Natural killer cell (primary cell): ENCODE data around the gene PLB1. TPM values are rescaled to one million over a fixed set of nuclear protein-coding genes. Genes with fewer than 3 reads are reported as not detected.
A peak's percentile ranks its signal among the peaks of the same experiment; 100 is the strongest.

Experiments
- ATAC-seq, 3 donors: fragments of 150-1000 bp in 2 of 3; fragments of 200-7000 bp in 1 of 3; cut with Tn5 transposase; 1 replicate in 1 of 3; 2 replicates in 2 of 3; pipeline ENCODE4 v1.10.0; 2021; ENCODE audit warnings: mild to moderate bottlenecking in 2 of 3, moderate library complexity in 2 of 3
- DNase-seq, 2 donors: peaks; one replicate each; pipeline versions ENCODE4 v3.0.0 to v3.0.0-alpha.2; 2013 to 2021; ENCODE audit warnings: mixed read lengths in 1 of 2
- H3K27ac ChIP-seq: one replicate; pipeline ENCODE4 v1.5.1; 2013; ENCODE audit warnings: mild to moderate bottlenecking, low read length
- H3K27me3 ChIP-seq: one replicate; pipeline ENCODE4 v1.6.1; 2013; ENCODE audit warnings: low read length; ENCODE audit not compliant: control insufficient read depth, insufficient read depth
- H3K36me3 ChIP-seq: one replicate; pipeline ENCODE4 v1.6.1; 2013; ENCODE audit warnings: low read length; ENCODE audit not compliant: control insufficient read depth, insufficient read depth
- H3K4me1 ChIP-seq: one replicate; pipeline ENCODE4 v1.6.1; 2013; ENCODE audit warnings: low read length; ENCODE audit not compliant: control insufficient read depth, insufficient read depth
- H3K4me3 ChIP-seq: one replicate; pipeline ENCODE4 v1.5.1; 2013; ENCODE audit warnings: low read length
- H3K9me3 ChIP-seq: one replicate; pipeline ENCODE4 v1.6.1; 2013; ENCODE audit warnings: low read length; ENCODE audit not compliant: control insufficient read depth, insufficient read depth
- H3K27ac Mint-ChIP-seq, 2 donors: one replicate each; pipeline ENCODE4 v1.8.0; 2022; ENCODE audit warnings: mild to moderate bottlenecking in 2 of 2, mixed read lengths in 2 of 2, moderate library complexity in 1 of 2
- H3K27me3 Mint-ChIP-seq, 2 donors: one replicate each; pipeline ENCODE4 v1.8.0; 2022; ENCODE audit warnings: low read depth in 2 of 2, mixed read lengths in 2 of 2
- H3K36me3 Mint-ChIP-seq: one replicate; pipeline ENCODE4 v1.8.0; 2022; ENCODE audit warnings: mixed read lengths
- H3K4me1 Mint-ChIP-seq, 2 donors: one replicate each; pipeline ENCODE4 v1.8.0; 2022; ENCODE audit warnings: mixed read lengths in 2 of 2
- H3K4me3 Mint-ChIP-seq: one replicate; pipeline ENCODE4 v1.8.0; 2022; ENCODE audit warnings: mild to moderate bottlenecking, moderate library complexity, mixed read lengths
- H3K9me3 Mint-ChIP-seq, 2 donors: one replicate each; pipeline ENCODE4 v1.8.0; 2022; ENCODE audit warnings: mixed read lengths in 2 of 2
- CTCF ChIP-seq: fragments of 200-600 bp; IDR thresholded peaks from one replicate; pipeline ENCODE4 v1.8.0; 2022; ENCODE audit warnings: antibody characterized with exemption
- WGBS: methylation state at CpG from one replicate; pipeline ENCODE4 v1.1.7; 2013; ENCODE audit warnings: missing lambda C conversion rate; ENCODE audit not compliant: insufficient coverage; 5-methylcytosine and 5-hydroxymethylcytosine counted together
- intact Hi-C: fragments of 100-400 bp; cut with micrococcal nuclease; formaldehyde crosslinking; loops from one replicate; pipeline ENCODE4 v1.14.2; 2022
- total RNA-seq, 4 donors: library from RNA; stranded (reverse); fragments of 120-200 nt in 1 of 4; gene quantifications; one replicate each; pipeline versions ENCODE4 v1.2.3 to v1.2.4, GENCODE V29; 2013 to 2022

Gene PLB1
- total RNA-seq, 3 donors from 2014 or later (not counting 1 experiment from before 2014, with no cell fraction given), result 1.7 to 2.6 (median 1.9) TPM

DNA sequence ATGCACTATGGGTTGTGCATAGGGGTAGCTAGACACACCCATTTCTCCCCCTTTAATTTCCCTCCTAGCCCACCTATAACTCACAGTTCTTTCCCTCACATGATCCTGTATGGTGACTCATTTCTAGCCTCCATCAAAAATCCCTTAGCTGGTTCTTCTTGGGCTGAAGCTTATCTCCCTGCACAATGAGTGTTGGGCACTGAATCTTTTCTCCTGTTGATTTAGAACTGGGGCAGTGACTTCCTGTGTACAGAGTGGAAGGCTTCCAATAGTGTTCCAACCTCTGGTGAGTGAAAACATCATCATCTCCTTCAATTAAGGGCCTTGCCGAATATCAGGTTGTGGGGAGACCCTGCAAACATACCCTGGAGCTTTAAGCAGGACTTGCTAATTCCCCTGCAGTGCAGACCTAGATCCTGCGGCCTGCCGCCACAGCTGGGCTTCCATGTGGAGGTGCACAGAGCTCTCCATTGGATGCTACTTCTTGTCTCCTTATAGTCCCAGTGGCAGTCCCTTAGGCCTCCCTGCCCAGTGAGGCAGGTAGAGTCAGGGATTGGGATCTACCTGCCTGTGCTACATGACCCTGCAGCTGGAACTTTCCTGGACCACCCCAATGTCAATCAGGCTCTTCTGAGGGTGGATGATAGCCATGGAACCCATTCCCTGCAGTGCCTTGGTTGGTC is 121.8 kb downstream of the PLB1 start:
- Mint-ChIP-seq H3K4me3 (no peak overlapping the region), H3K4me1 (peaks cover 31 to 34% of the 10 kb centered on the region in 2 donors), H3K36me3 (no peaks in the 10 kb centered on the region), H3K27me3 (no peaks in the 10 kb centered on the region), H3K27ac (peak overlapping the region in 1 of 2 donors; percentile 94), H3K9me3 (no peaks in the 10 kb centered on the region)
- ATAC-seq (no peak), DNase-seq (no peak)
- Histone ChIP-seq H3K4me1 (peaks cover 30% of the 10 kb centered on the region), H3K36me3 (no peaks in the 10 kb centered on the region), H3K27me3 (no peaks in the 10 kb centered on the region), H3K4me3 (no peak overlapping the region), H3K27ac (no peak overlapping the region), H3K9me3 (no peaks in the 10 kb centered on the region)
- TF ChIP-seq CTCF, result no peak
- intact Hi-C loops, result no loop called here
- 80% methylated on average over 3 of the region's 3 CpGs for WGBS

DNA sequence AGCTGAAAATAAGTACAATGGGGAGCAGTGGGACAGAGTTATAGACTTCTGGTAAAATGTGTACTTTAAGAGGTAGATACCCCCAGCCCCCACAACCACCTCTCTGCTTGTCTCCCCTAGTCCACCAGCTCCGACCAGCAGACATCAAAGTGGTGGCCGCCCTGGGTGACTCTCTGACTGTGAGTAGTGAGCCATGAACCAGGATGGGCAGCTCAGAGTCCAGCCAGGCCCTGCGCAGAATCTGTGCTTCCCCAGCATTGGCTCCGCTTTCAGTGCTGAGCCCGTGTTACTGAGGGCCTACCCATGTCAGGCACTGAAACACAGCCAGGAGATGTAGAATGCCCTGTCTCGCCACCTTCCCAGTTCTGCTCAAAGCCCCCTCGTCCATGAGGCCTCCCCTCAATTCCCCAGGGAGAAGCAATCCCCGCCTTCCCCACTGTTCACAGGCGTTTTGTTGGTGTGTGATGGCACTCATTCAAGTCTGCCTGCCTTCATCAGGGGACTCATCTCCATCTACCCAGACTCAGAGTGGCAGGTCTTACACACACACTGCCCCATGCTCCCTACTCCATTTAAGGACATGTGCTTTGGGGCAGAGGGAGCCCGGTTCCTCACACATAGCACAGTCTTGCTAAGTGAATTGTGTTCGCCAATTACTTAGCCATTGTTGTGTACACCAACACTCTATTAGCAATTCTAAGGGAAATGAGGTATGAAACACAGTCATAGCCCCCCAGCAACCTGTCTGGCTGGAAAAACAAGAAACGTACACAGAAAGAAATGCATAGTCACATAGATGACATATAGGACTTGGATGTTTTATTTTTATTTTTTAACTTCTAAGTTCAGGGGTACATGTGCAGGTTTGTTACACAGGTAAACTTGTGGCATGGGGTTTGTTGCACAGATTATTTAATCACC is 122.6 kb downstream of the PLB1 start:
- H3K27ac Mint-ChIP-seq, result peak overlapping the region in 1 of 2 donors; percentile 94
- TF ChIP-seq CTCF, result no peak

GRCh38 chr2:28619213-28620196 is 123.6 kb downstream of the PLB1 start:
- Mint-ChIP-seq H3K4me3 (peak overlapping the region; percentile 47), H3K27ac (peak overlapping the region; percentile 91 to 94), H3K4me1 (peaks cover 49 to 52% of the 10 kb centered on the region in 2 donors), H3K27me3 (no peaks in the 10 kb centered on the region), H3K9me3 (no peaks in the 10 kb centered on the region), H3K36me3 (no peaks in the 10 kb centered on the region)
- ATAC-seq, result no peak
- no peaks in the 10 kb centered on the region for H3K27me3 ChIP-seq
- DNase-seq, result no peak
- no peaks in the 10 kb centered on the region for H3K9me3 ChIP-seq
- no peak overlapping the region for H3K4me3 ChIP-seq
- 82% methylated on average over 8 of the region's 10 CpGs for WGBS
- no peak for TF ChIP-seq CTCF
- intact Hi-C loops, result loop anchor here (2.0 to 10.0 kb wide), 4 partner anchors 25 to 395 kb away; partner anchors contain the start of gene PPP1CB
- H3K4me1 ChIP-seq, result peaks cover 46% of the 10 kb centered on the region
- H3K27ac ChIP-seq, result no peak overlapping the region
- no peaks in the 10 kb centered on the region for H3K36me3 ChIP-seq

More for the DNA sequence above, 122.6 kb downstream of the PLB1 start:
- DNase-seq (no peak), ATAC-seq (no peak)
- Histone ChIP-seq H3K9me3 (no peaks in the 10 kb centered on the region), H3K27ac (no peak overlapping the region), H3K4me1 (peaks cover 38% of the 10 kb centered on the region), H3K4me3 (no peak overlapping the region), H3K27me3 (no peaks in the 10 kb centered on the region), H3K36me3 (no peaks in the 10 kb centered on the region)
- no peaks in the 10 kb centered on the region for H3K27me3 Mint-ChIP-seq
- H3K4me1 Mint-ChIP-seq, result peaks cover 38 to 42% of the 10 kb centered on the region in 2 donors
- H3K4me3 Mint-ChIP-seq, result no peak overlapping the region
- H3K9me3 Mint-ChIP-seq, result no peaks in the 10 kb centered on the region
- whole genome bisulfite sequencing, result 90% methylated on average over 12 of the region's 12 CpGs
- H3K36me3 Mint-ChIP-seq, result no peaks in the 10 kb centered on the region
- intact Hi-C loops, result no loop called here
